HG02943 (cell line): ENCODE data around the gene FDX2.

Experiments used
- ATAC-seq: cut with Tn5 transposase; IDR thresholded peaks from one replicate; pipeline ENCODE4 v1.9.1; 2021; ENCODE audit warnings: mild to moderate bottlenecking, low read depth, moderate library complexity; ENCODE audit not compliant: unreplicated experiment

Gene FDX2

GRCh38 chr19:10333758-10334587 lies 18.2 kb upstream of the FDX2 start:
- no peak for ATAC-seq

GRCh38 chr19:10332965-10333757 lies 17.3 kb upstream of the FDX2 start, which contains the start of gene RAVER1:
TSS of gene RAVER1 (minus strand) at chr19:10333529. CDS start at chr19:10333507, 22 bp downstream.
- ATAC-seq, result peak; percentile 75

GRCh38 chr19:10332158-10332964 lies 16.5 kb upstream of the FDX2 start:
- no peak for ATAC-seq

- ATAC-seq, result no peak
Observed at GRCh38 chr19:10329555-10329954, 13.7 kb upstream of the FDX2 start.

GRCh38 chr19:10328558-10329429 lies 13.0 kb upstream of the FDX2 start:
- no peak for ATAC-seq

DNA sequence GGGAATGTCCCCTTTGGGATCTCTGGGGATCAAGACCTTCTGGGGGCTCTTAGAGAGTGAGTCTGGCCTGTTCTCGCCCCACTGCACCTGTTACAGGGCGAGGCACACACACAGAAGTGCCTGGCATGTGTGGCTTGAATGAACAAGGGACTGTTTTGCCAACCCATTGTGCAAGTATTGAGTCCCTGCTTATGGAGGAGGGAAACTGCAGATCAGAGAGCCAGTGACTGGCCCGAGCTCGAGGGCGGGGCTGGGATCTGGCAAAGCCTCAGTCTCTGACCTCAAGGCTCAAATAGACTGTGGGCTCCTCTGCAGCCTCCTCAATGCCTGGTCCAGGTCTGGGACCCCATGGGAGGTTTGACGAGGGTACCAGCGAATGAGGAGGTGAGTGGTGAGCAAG lies 12.0 kb upstream of the FDX2 start:
- no peak for ATAC-seq

DNA sequence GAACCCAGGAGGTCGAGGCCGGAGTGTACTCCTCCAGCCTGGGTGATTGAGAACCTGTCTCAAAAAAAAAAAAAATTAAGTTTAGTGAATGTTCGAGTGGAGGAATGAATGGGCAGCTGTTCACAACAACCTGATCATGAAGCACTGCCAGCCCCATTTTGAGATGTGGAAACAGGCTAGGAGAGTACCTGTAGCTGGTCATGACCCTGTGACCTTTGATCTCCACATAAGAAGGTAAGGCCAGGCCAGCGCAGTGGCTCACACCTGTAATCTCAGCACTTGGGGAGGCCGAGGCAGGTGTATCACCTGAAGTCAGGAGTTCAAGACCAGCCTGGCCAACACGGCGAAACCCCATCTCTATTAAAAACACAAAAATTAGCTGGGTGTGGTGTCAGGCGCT lies 9.9 kb upstream of the FDX2 start:
- no peak for ATAC-seq

DNA sequence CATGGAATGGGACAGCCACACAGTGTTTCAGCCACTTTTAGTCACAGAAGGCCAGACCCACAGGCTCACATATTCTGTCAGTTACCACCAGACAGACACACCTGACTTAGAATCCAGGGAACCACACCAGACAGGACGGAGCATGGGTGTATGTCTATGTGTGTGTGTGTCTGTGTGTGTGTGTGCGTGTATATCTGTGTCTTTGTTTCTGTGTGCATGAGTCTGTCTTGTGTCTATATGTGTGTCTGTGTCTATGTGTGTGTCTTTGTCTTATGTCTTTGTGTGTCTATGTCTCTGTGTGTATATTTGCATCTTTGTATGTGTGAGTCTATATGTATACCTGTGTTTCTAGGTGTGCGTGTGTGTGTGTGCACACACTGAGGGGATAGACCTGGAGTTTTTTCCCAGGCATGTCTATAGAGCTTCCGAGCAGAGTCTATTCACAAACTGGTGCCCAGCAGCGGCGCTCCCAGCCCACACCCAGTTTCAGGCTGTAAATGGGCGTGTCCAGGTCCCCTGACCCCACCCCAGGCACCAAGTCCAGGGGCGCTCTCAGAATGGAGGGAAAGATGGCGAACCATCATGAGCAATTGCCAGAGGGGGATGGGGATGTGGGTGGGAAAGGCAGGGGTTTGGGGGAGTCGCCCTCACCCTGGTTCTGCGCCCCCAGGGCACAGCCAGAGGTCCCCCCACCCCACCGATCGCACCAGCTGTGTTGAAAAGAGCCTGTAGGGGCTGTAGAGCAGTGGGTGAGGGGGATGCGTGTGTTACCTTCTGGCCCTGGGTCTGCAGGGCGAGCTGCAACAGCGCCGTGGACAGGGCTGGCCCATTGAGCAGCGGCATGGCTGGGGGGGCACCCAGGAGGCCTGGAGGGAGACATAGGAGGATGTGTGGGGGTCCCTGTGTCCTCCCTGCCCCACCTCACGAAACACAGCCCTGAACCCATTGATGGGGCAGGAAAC lies 6.3 kb upstream of the FDX2 start:
- no peak for ATAC-seq

GRCh38 chr19:10321417-10321797 lies 5.6 kb upstream of the FDX2 start:
- no peak for ATAC-seq

- no peak for ATAC-seq
Observed at GRCh38 chr19:10320602-10321416, 5.0 kb upstream of the FDX2 start.

GRCh38 chr19:10318807-10319682 lies 3.2 kb upstream of the FDX2 start:
- no peak for ATAC-seq

- ATAC-seq, result no peak
Observed at GRCh38 chr19:10317857-10318462, 2.1 kb upstream of the FDX2 start.

DNA sequence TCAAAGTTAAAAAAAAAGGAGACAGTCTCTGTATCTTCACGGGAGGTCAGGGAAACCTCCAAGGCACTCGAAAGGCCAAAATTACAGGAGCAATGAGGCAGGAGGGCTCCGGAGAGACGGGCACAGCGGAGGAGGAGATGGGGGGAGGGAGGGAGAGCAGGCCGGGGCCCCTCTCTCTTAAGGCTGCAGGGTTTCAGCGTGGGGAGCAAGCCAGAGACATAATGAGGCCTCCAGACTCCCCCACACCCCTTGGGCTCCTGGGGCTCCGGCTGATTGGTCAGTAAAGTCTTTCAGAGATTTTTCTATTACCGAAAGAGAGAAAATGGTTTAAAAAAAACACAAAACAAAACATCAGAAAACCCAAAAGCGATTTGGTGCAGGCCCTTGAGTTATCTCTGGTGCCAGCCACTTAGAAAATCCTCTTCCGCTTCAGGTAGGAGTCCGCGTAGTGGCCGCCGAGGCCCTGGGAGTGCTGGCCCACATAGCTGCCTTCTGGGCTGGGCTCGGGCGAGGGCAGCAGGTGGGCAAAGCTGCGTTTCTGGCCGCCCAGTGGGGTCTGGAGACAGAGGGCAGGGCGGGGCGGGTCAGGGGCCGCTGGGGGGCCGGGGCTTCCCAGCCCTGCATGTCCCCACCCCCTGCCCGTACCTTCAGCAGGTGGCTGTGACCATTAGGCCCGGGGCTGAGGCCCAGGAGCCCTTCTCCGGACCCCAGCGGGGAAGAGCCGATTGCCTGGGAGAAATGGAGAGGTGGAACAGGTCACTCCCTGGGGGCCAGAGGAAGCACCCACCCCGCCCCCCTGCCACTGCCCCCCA lies 1.4 kb upstream of the FDX2 start:
- ATAC-seq, result no peak

DNA sequence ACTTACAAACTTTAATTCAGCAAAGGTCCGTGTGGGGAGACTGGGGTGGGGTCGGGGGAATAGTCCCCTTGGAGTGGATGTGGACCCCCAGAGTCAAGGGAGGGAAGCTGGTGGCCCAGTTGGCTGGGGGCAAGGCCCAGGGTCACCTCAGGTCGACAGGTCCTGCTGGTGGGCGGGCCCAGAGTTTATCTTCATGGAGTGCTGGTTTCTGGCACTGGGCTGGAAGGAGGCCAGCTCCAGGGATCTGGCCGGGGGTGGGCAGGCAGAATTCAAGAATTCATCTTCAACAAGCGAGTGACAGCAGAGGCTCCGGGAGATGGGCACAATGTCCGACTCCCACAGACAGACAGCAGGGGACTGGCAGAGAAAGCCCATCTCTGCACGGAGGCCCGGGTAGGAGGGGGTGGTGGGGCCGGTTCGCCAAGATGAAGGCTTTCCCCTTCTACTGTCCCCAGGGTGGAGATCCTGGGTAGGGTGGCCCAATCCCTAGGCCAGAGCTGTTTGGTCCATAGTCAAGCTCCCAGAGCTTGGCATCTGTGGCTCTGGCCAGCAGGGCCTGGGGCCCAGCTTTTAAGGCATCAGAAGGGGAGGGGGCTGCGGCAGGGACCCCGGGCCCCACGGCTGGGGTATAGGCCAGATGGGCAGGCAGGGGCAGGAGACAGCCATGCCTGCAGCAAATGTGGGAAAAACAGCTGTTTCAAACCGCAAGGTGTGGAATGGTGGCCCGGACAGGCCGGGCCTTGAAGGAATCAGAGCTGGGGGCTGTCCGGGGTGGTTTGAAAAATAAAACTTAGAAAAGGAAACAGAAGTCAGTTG lies 622 bp upstream of the FDX2 start:
- no peak for ATAC-seq

GRCh38 chr19:10309423-10309822 lies 6.4 kb downstream of the FDX2 start, which contains the start of gene ZGLP1:
TSS of gene ZGLP1 (minus strand) at chr19:10309815.
- no peak for ATAC-seq
